ENCODE results near the gene TET1.

GRCh38 chr10:68668231-68668630, 108.1 kb downstream of the TET1 start:
- TF ChIP-seq POLR2A (IDR thresholded peaks at IDR 0.05; ENCODE audit: low read length) (no peak), CEBPB (IDR thresholded peaks at IDR 0.05) (no peak)

Data from A549 (cell line).